Liver (tissue), 9 donors: ENCODE results near the gene SEZ6. TPM values are rescaled to one million over a fixed set of nuclear protein-coding genes. Genes with fewer than 3 reads are reported as not detected.

Experiments used
- DNase-seq: peaks from one replicate; pipeline ENCODE4 v3.0.0-alpha.2; 2017; ENCODE audit warnings: low spot score
- H3K27ac ChIP-seq, 2 donors: one replicate each; pipeline ENCODE4 v1.7.0; 2013; ENCODE audit warnings: inconsistent platforms in 2 of 2, low read length in 2 of 2, control low read depth in 1 of 2, low read depth in 1 of 2, mild to moderate bottlenecking in 1 of 2
- H3K27me3 ChIP-seq, 4 donors: one replicate each; pipeline versions ENCODE4 v1.6.1 to v1.7.0; 2013; ENCODE audit warnings: low read length in 3 of 4, inconsistent platforms in 1 of 4, mild to moderate bottlenecking in 1 of 4, moderate library complexity in 1 of 4; ENCODE audit not compliant: control insufficient read depth in 4 of 4, insufficient read depth in 4 of 4
- H3K36me3 ChIP-seq, 4 donors: one replicate each; pipeline versions ENCODE4 v1.6.1 to v1.7.0; 2013; ENCODE audit warnings: low read length in 3 of 4, mild to moderate bottlenecking in 3 of 4, low read depth in 1 of 4, moderate library complexity in 1 of 4; ENCODE audit not compliant: control insufficient read depth in 4 of 4, insufficient read depth in 3 of 4
- H3K4me1 ChIP-seq, 4 donors: one replicate each; pipeline versions ENCODE4 v1.6.1 to v1.7.0; 2013; ENCODE audit warnings: low read length in 3 of 4, mild to moderate bottlenecking in 3 of 4, moderate library complexity in 1 of 4; ENCODE audit not compliant: control insufficient read depth in 4 of 4, insufficient read depth in 4 of 4
- H3K4me3 ChIP-seq, 3 donors: one replicate each; pipeline versions ENCODE4 v1.6.1 to v1.7.0; 2013; ENCODE audit warnings: low read length in 3 of 3, control low read depth in 1 of 3, low read depth in 1 of 3, mild to moderate bottlenecking in 1 of 3
- H3K9ac ChIP-seq, 2 donors: one replicate each; pipeline ENCODE4 v1.7.0; 2013; ENCODE audit warnings: low read length in 2 of 2, mild to moderate bottlenecking in 2 of 2, moderate library complexity in 2 of 2, control low read depth in 1 of 2, low read depth in 1 of 2
- H3K9me3 ChIP-seq, 4 donors: one replicate each; pipeline versions ENCODE4 v1.6.1 to v1.7.0; 2013; ENCODE audit warnings: low read length in 3 of 4; ENCODE audit not compliant: control insufficient read depth in 4 of 4
- CTCF ChIP-seq: fragments of 150-350 bp; IDR thresholded peaks from 2 replicates; pipeline ENCODE4 v1.5.1; 2017; ENCODE audit warnings: improper control_type of control experiment, low read depth, low read length; ENCODE audit not compliant: missing input control
- EGR1 ChIP-seq, 2 donors: IDR thresholded peaks; 2 replicates each; pipeline ENCODE4 v1.6.1; 2016 to 2018; ENCODE audit warnings: antibody characterized with exemption in 2 of 2, low read depth in 2 of 2
- FOXA2 ChIP-seq: IDR thresholded peaks from 2 replicates; pipeline ENCODE4 v1.6.1; 2016; ENCODE audit warnings: antibody characterized with exemption
- GABPA ChIP-seq, 2 donors: IDR thresholded peaks in 1 of 2; conservative IDR thresholded peaks in 1 of 2; 2 replicates each; pipeline ENCODE4 v1.6.1; 2016; ENCODE audit warnings: antibody characterized with exemption in 2 of 2, mild to moderate bottlenecking in 1 of 2, moderate library complexity in 1 of 2
- HNF4A ChIP-seq, 2 donors: conservative IDR thresholded peaks; 2 replicates each; pipeline ENCODE4 v1.6.1; 2016; ENCODE audit warnings: antibody characterized with exemption in 2 of 2, mild to moderate bottlenecking in 2 of 2
- HNF4G ChIP-seq: IDR thresholded peaks from 2 replicates; pipeline ENCODE4 v1.6.1; 2016; ENCODE audit warnings: antibody characterized with exemption
- JUND ChIP-seq, 2 donors: IDR thresholded peaks; 2 replicates each; pipeline ENCODE4 v1.6.1; 2016; ENCODE audit warnings: antibody characterized with exemption in 2 of 2
- MAX ChIP-seq: IDR thresholded peaks from 2 replicates; pipeline ENCODE4 v1.6.1; 2016; ENCODE audit warnings: antibody characterized with exemption
- NR2F2 ChIP-seq: IDR thresholded peaks from 2 replicates; pipeline ENCODE4 v1.6.1; 2016; ENCODE audit warnings: antibody characterized with exemption
- RAD21 ChIP-seq, 2 donors: IDR thresholded peaks; 2 replicates each; pipeline ENCODE4 v1.6.1; 2016; ENCODE audit warnings: antibody characterized with exemption in 2 of 2, mild to moderate bottlenecking in 2 of 2
- RXRA ChIP-seq, 2 donors: IDR thresholded peaks; 2 replicates each; pipeline ENCODE4 v1.6.1; 2017 to 2018; ENCODE audit warnings: antibody characterized with exemption in 2 of 2, mild to moderate bottlenecking in 1 of 2
- TAF1 ChIP-seq: conservative IDR thresholded peaks from 2 replicates; pipeline ENCODE4 v1.6.1; 2016; ENCODE audit warnings: antibody characterized with exemption, mild to moderate bottlenecking
- whole genome bisulfite sequencing: extraction: QIAGEN DNeasy Blood & Tissue Kit; methylation state at CpG from one replicate; pipeline ENCODE4 v1.1.7; 2013; 5-methylcytosine and 5-hydroxymethylcytosine counted together
- polyA plus RNA-seq, 2 donors: library from polyadenylated mRNA; stranded (reverse) in 1 of 2; unstranded in 1 of 2; fragments of 200-250 nt in 1 of 2; fragments of >200 nt in 1 of 2; fragmentation: Nextera tagmentation in 1 of 2; extraction: Ambion mirVana in 1 of 2; gene quantifications; one replicate each; pipeline versions ENCODE4 v1.2.1 to v1.2.3, GENCODE V29; 2013 to 2015
- total RNA-seq, 2 donors: library from RNA; depleted of rRNA; stranded (reverse); fragments of >200 nt; gene quantifications; one replicate each; pipeline ENCODE4 v1.2.3, GENCODE V29; 2014
- TF ChIP-seq, protein P1 (sequence below): IDR thresholded peaks from 2 replicates; pipeline ENCODE4 v1.6.1; 2016; ENCODE audit warnings: antibody characterized with exemption, mild to moderate bottlenecking
- TF ChIP-seq, protein P2 (sequence below): IDR thresholded peaks from 2 replicates; pipeline ENCODE4 v1.6.1; 2016; ENCODE audit warnings: antibody characterized with exemption
- donor health status: healthy.
- donor health status: healthy.
- donor health status: healthy.
- donor health status: healthy.
- donor health status: healthy.

Gene SEZ6
- total and polyA plus RNA-seq, 4 donors: 0.39 TPM; not detected in 3

GRCh38 chr17:29004081-29004692 lies 1.6 kb downstream of the SEZ6 start:
- 53% methylated on average over 20 of the region's 20 CpGs for WGBS
- peaks cover 0 to 4% (median 3%) of the 10 kb centered on the region in 4 donors for H3K4me1 ChIP-seq
- TF ChIP-seq, protein P1, sequence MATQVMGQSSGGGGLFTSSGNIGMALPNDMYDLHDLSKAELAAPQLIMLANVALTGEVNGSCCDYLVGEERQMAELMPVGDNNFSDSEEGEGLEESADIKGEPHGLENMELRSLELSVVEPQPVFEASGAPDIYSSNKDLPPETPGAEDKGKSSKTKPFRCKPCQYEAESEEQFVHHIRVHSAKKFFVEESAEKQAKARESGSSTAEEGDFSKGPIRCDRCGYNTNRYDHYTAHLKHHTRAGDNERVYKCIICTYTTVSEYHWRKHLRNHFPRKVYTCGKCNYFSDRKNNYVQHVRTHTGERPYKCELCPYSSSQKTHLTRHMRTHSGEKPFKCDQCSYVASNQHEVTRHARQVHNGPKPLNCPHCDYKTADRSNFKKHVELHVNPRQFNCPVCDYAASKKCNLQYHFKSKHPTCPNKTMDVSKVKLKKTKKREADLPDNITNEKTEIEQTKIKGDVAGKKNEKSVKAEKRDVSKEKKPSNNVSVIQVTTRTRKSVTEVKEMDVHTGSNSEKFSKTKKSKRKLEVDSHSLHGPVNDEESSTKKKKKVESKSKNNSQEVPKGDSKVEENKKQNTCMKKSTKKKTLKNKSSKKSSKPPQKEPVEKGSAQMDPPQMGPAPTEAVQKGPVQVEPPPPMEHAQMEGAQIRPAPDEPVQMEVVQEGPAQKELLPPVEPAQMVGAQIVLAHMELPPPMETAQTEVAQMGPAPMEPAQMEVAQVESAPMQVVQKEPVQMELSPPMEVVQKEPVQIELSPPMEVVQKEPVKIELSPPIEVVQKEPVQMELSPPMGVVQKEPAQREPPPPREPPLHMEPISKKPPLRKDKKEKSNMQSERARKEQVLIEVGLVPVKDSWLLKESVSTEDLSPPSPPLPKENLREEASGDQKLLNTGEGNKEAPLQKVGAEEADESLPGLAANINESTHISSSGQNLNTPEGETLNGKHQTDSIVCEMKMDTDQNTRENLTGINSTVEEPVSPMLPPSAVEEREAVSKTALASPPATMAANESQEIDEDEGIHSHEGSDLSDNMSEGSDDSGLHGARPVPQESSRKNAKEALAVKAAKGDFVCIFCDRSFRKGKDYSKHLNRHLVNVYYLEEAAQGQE: peak; percentile 97
- TF ChIP-seq HNF4G (no peak), GABPA (IDR thresholded peaks at IDR 0.05 in 1 of 2, conservative IDR thresholded peaks at IDR 0.05 in 1 of 2) (no peak), HNF4A (conservative IDR thresholded peaks at IDR 0.05) (no peak), FOXA2 (no peak), EGR1 (IDR thresholded peaks at IDR 0.05; ENCODE audit: low read depth in 2 of 2) (no peak), RAD21 (IDR thresholded peaks at IDR 0.05) (no peak)
- H3K27ac ChIP-seq: no peak overlapping the region
- no peak overlapping the region for H3K9ac ChIP-seq
- DNase-seq: no peak
- H3K27me3 ChIP-seq: peaks cover 0 to 8% (median 4%) of the 10 kb centered on the region in 4 donors
- no peaks in the 10 kb centered on the region for H3K9me3 ChIP-seq
- H3K36me3 ChIP-seq: no peaks in the 10 kb centered on the region
- H3K4me3 ChIP-seq: no peak overlapping the region

DNA sequence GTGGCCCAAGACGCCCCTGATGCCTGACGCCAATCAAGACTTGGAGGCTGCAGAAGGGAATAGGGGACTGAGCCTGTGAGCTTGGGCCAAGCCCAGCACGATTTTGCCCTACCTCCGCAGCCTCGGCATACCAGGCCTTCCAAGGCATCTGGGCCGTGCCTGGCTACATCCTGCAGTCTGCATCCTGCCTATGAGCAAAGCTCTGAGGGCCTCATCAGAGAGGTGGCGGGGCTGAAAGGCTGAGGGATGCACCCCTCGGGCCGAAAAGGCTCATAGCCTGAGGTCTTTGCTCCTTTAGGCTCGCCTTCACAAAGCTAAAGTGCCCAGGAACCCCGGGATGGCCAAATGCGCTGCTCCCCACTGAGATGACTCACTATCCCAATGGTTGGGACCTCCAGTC lies 2.5 kb downstream of the SEZ6 start:
- Histone ChIP-seq H3K36me3 (no peaks in the 10 kb centered on the region), H3K27ac (no peak overlapping the region), H3K9ac (no peak overlapping the region), H3K4me1 (peaks cover 0 to 4% (median 3%) of the 10 kb centered on the region in 4 donors), H3K27me3 (peaks cover 0 to 8% (median 4%) of the 10 kb centered on the region in 4 donors), H3K9me3 (no peaks in the 10 kb centered on the region), H3K4me3 (no peak overlapping the region)
- 74% methylated on average over 12 of the region's 12 CpGs for WGBS
- TF ChIP-seq HNF4A (conservative IDR thresholded peaks at IDR 0.05): no peak
- no peak for TF ChIP-seq JUND (IDR thresholded peaks at IDR 0.05)
- TF ChIP-seq EGR1 (IDR thresholded peaks at IDR 0.05; ENCODE audit: low read depth in 2 of 2): no peak
- TF ChIP-seq TAF1: no peak
- TF ChIP-seq RXRA (IDR thresholded peaks at IDR 0.05): no peak
- no peak for TF ChIP-seq NR2F2
- no peak for TF ChIP-seq MAX
- DNase-seq: no peak

GRCh38 chr17:29002811-29003210 lies 3.0 kb downstream of the SEZ6 start:
- Histone ChIP-seq H3K27ac (no peak overlapping the region), H3K27me3 (peaks cover 0 to 8% (median 4%) of the 10 kb centered on the region in 4 donors), H3K9me3 (no peaks in the 10 kb centered on the region), H3K36me3 (no peaks in the 10 kb centered on the region), H3K4me1 (peaks cover 0 to 3% (median 2%) of the 10 kb centered on the region in 4 donors), H3K4me3 (no peak overlapping the region), H3K9ac (no peak overlapping the region)
- no peak for DNase-seq
- 65% methylated on average over 4 of the region's 4 CpGs for WGBS
- TF ChIP-seq MAX: no peak
- no peak for TF ChIP-seq HNF4G
- TF ChIP-seq CTCF: no peak
- TF ChIP-seq, protein P2, sequence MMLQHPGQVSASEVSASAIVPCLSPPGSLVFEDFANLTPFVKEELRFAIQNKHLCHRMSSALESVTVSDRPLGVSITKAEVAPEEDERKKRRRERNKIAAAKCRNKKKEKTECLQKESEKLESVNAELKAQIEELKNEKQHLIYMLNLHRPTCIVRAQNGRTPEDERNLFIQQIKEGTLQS: no peak
- no peak for TF ChIP-seq RXRA (IDR thresholded peaks at IDR 0.05)
